Peyer's patch (tissue), 4 donors: ENCODE data around the gene ATL3. TPM values are rescaled to one million over a fixed set of nuclear protein-coding genes. Genes with fewer than 3 reads are reported as not detected.
"Not testable (repeated sequence)": the region's sequence is repeated elsewhere in the genome, so short reads cannot be mapped to it uniquely, and the experiment has no call there.

Experiments used
- DNase-seq, 3 donors: peaks; one replicate each; pipeline ENCODE4 v3.0.0-alpha.2; 2017 to 2019
- H3K27ac ChIP-seq, 4 donors: fragments of 200-600 bp; sonication (generic); one replicate each; pipeline ENCODE4 v1.5.1; 2016 to 2019
- H3K27me3 ChIP-seq, 2 donors: fragments of 200-600 bp; sonication (generic); one replicate each; pipeline ENCODE4 v1.5.1; 2019
- H3K36me3 ChIP-seq, 3 donors: fragments of 200-600 bp; sonication (generic); one replicate each; pipeline ENCODE4 v1.5.1; 2016 to 2019
- H3K4me1 ChIP-seq, 4 donors: fragments of 200-600 bp; sonication (generic); one replicate each; pipeline ENCODE4 v1.5.1; 2016 to 2019
- H3K4me3 ChIP-seq, 4 donors: fragments of 200-600 bp; sonication (generic); 1 replicate in 3 of 4; 2 replicates in 1 of 4; pipeline ENCODE4 v1.5.1; 2016 to 2019; ENCODE audit warnings: mild to moderate bottlenecking in 1 of 4
- H3K9me3 ChIP-seq, 4 donors: fragments of 200-600 bp; sonication (generic); one replicate each; pipeline ENCODE4 v1.5.1; 2016 to 2019; ENCODE audit warnings: mild to moderate bottlenecking in 1 of 4
- POLR2A ChIP-seq, 2 donors: fragments of 450-650 bp; IDR thresholded peaks; one replicate each; pipeline ENCODE4 v1.5.1; 2017; ENCODE audit warnings: antibody characterized with exemption in 2 of 2, mild to moderate bottlenecking in 2 of 2, moderate library complexity in 2 of 2
- total RNA-seq, 4 donors: library from RNA; depleted of rRNA; stranded (reverse); fragments of >200 nt; gene quantifications; one replicate each; pipeline ENCODE4 v1.1.0, GENCODE V29; 2016
- TF ChIP-seq, protein P1 (sequence below), 6 experiments: fragments of 450-650 bp in 4 of 6; fragments of 200-600 bp in 2 of 6; sonication (generic) in 1 of 6; IDR thresholded peaks; one replicate each; pipeline ENCODE4 v1.5.1; 2017 to 2019; ENCODE audit warnings: antibody characterized with exemption in 6 of 6, mild to moderate bottlenecking in 3 of 6, moderate library complexity in 1 of 6

ATL3 gene
- total RNA-seq, 4 donors from 2014 or later, result 25.5 to 38.4 (median 31.3) TPM

DNA sequence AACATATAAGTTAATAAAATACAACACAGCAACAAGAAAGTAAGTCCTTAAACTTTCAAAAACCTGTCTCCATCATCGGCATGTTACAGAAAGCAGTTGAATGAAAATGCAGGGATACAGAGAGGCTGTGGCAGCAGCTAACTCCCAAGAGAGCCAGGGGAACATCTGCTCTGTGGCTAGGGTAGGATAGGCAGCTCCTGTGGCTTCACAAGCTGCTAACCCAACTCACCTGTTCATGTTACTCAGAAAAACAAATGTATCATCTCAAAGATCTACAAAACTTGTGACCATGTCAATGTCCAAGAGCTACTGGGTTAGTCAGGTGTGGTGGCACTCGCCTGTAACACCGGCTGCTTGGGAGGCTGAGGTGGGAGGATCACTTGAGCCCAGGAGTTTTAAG, 41.8 kb downstream of the ATL3 start:
- no peak overlapping the region for H3K4me3 ChIP-seq
- DNase-seq, result no peak

DNA sequence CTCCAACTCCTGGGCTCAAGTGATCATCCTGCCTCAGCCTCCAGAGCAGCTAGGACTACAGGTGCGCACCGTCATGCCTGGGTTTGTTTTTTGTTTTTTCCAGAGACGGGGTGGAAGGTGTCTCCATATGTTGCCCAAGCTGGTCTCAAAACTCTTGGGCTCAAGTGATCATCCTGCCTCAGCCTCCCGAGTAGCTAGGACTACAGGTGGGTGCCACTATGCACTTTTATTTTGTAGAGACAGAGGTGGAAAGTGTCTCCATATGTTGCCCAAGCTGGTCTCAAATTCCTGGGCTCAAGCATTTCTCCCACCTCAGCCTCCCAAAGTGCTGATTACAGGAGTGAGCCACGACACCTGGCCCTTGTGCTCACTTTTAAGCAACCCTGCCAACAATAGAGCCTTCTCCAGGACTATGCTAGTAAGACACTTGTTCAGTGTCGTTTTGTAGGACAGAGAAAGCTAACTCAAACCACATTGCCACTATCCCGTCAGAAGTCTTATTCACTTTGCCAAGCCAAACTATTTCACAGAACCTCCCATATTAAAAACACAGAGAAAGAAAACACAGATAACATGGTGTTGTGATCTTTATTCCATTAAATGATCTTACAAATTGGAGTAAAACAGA, 47.5 kb downstream of the ATL3 start:
- no peaks in the 10 kb centered on the region for H3K9me3 ChIP-seq
- H3K27me3 ChIP-seq, result no peaks in the 10 kb centered on the region
- H3K4me3 ChIP-seq, result no peak overlapping the region
- peaks cover 0 to 9% (median 0%) of the 10 kb centered on the region in 3 donors for H3K36me3 ChIP-seq
- H3K27ac ChIP-seq, result no peak overlapping the region
- H3K4me1 ChIP-seq, result no peaks in the 10 kb centered on the region
- no peak for DNase-seq
- TF ChIP-seq, protein P1, sequence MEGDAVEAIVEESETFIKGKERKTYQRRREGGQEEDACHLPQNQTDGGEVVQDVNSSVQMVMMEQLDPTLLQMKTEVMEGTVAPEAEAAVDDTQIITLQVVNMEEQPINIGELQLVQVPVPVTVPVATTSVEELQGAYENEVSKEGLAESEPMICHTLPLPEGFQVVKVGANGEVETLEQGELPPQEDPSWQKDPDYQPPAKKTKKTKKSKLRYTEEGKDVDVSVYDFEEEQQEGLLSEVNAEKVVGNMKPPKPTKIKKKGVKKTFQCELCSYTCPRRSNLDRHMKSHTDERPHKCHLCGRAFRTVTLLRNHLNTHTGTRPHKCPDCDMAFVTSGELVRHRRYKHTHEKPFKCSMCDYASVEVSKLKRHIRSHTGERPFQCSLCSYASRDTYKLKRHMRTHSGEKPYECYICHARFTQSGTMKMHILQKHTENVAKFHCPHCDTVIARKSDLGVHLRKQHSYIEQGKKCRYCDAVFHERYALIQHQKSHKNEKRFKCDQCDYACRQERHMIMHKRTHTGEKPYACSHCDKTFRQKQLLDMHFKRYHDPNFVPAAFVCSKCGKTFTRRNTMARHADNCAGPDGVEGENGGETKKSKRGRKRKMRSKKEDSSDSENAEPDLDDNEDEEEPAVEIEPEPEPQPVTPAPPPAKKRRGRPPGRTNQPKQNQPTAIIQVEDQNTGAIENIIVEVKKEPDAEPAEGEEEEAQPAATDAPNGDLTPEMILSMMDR (IDR thresholded peaks at IDR 0.05), result no peak
- no peak for TF ChIP-seq POLR2A (IDR thresholded peaks at IDR 0.05)

More for the DNA sequence above, 41.8 kb downstream of the ATL3 start:
- H3K4me1 ChIP-seq, result peaks cover 0 to 4% (median 0%) of the 10 kb centered on the region in 4 donors
- no peak for TF ChIP-seq POLR2A (IDR thresholded peaks at IDR 0.05)
- TF ChIP-seq, protein P1 (IDR thresholded peaks at IDR 0.05), result no peak
- H3K36me3 ChIP-seq, result peaks cover 0 to 48% (median 0%) of the 10 kb centered on the region in 3 donors
- H3K9me3 ChIP-seq, result no peaks in the 10 kb centered on the region
- no peak overlapping the region for H3K27ac ChIP-seq
- no peaks in the 10 kb centered on the region for H3K27me3 ChIP-seq

DNA sequence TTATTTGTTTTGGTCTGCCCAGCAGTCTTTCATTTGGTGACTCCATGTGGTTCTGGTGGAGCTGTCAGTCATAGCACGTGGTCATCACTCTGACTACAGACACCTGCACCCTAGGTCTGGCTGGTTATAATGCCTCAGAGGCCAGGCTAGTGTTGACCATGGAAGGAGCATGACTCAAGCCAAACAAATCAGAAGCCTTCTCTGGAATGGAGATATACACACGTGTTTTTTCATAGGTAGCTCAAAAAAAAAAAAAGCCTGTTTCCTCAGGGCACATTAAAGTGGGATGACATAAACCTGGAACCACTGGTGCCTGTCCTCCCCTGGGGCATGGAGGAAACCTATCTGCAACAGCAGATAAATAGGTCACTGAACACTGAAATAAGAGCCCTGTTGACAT, 48.9 kb downstream of the ATL3 start:
- Histone ChIP-seq H3K4me1 (no peaks in the 10 kb centered on the region), H3K4me3 (no peak overlapping the region), H3K27ac (no peak overlapping the region), H3K36me3 (no peaks in the 10 kb centered on the region), H3K9me3 (no peaks in the 10 kb centered on the region), H3K27me3 (no peaks in the 10 kb centered on the region)
- TF ChIP-seq POLR2A (IDR thresholded peaks at IDR 0.05), result no peak
- TF ChIP-seq, protein P1 (IDR thresholded peaks at IDR 0.05), result no peak
- DNase-seq, result no peak

DNA sequence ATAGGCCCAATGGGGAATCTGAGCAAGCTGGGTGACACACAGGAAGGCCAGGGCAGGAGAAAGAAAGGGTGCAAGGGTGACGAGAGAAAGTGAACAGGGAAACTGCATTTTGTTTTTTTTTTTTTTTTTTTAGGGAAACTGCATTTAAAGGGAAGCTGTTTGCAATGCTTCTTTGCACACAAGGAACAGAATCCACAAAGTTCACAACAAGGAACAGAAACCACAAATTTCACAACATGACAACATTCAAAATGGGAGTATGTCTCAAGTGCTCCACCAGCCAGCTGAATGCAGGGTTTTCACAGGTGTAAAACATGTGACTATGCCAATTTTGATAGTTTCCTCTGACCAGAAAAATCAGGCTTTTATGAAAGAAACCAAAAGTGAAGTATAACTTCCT, 50.1 kb downstream of the ATL3 start:
- H3K27me3 ChIP-seq, result no peaks in the 10 kb centered on the region
- no peaks in the 10 kb centered on the region for H3K4me1 ChIP-seq
- no peaks in the 10 kb centered on the region for H3K36me3 ChIP-seq
- TF ChIP-seq, protein P1 (IDR thresholded peaks at IDR 0.05), result no peak
- no peak for TF ChIP-seq POLR2A (IDR thresholded peaks at IDR 0.05)
- no peaks in the 10 kb centered on the region for H3K9me3 ChIP-seq
- H3K27ac ChIP-seq, result no peak overlapping the region
- DNase-seq, result no peak
- H3K4me3 ChIP-seq, result no peak overlapping the region

DNA sequence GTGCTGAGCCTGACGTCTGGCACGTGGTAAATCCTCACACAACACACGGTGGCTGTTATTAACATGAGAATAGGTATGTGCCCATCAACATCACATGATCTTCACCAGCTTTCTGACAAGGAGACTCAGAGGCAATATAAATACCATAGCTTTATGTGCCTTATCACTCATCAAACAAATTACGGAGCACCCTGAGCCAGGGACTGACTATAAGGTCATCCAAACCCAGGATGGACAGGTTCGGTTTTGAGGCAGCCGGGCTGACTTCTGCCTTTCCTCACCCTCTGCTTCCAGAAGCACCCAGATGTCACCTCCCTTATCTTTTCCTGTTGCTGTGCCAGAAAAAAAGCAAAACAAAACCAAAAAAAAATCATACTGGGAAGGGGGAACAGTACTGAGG, 51.2 kb downstream of the ATL3 start:
- Histone ChIP-seq H3K27me3 (no peaks in the 10 kb centered on the region), H3K4me3 (no peak overlapping the region), H3K27ac (no peak overlapping the region), H3K36me3 (no peaks in the 10 kb centered on the region), H3K4me1 (no peaks in the 10 kb centered on the region), H3K9me3 (no peaks in the 10 kb centered on the region)
- TF ChIP-seq POLR2A (IDR thresholded peaks at IDR 0.05), result no peak
- TF ChIP-seq, protein P1 (IDR thresholded peaks at IDR 0.05), result no peak
- DNase-seq, result no peak

DNA sequence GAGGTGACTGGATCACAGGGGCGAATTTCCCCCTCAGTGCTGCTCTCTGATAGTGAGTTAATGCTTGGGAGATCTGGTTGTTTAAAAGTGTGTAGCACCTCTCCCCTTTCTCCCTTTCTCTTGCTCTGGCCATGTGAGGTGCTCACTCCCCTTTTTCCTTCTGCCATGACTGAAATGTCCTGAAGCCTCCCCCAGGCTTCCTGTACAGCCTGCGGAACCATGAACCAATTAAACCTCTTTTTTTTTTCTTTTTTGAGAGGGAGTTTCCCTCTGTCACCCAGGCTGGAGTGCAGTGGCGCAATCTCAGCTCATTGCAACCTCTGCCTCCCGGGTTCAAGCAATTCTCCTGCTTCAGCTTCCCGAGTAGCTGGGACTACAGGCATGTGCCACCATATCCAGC, 53.5 kb downstream of the ATL3 start:
- H3K4me3 ChIP-seq, result not testable (repeated sequence)

More for the DNA sequence above, 53.5 kb downstream of the ATL3 start:
- H3K9me3 ChIP-seq, DNase-seq, H3K4me1 ChIP-seq, H3K27me3 ChIP-seq, H3K36me3 ChIP-seq, H3K27ac ChIP-seq: not testable (repeated sequence)
